Keratinocyte (primary cell): ENCODE data around the gene REN. TPM values are rescaled to one million over a fixed set of nuclear protein-coding genes. Genes with fewer than 3 reads are reported as not detected.

Source experiments
- DNase-seq: peaks from one replicate; pipeline ENCODE4 v3.0.0-alpha.2; 2011; ENCODE audit warnings: low read depth, missing footprints, low spot score
- FAIRE-seq: peaks from 2 replicates; lab custom pipeline; 2011; peaks lifted over from hg19 to GRCh38; lab: Jason Lieb, UNC
- H2AFZ ChIP-seq: 2 replicates; pipeline ENCODE4 v1.6.0; 2012; ENCODE audit warnings: low read length, control low read depth, inconsistent platforms; ENCODE audit not compliant: control insufficient read depth
- H3K27ac ChIP-seq: 2 replicates; pipeline ENCODE4 v1.5.1; 2011; ENCODE audit warnings: low read length; ENCODE audit not compliant: control insufficient read depth, insufficient read depth
- H3K27me3 ChIP-seq: 3 replicates; pipeline ENCODE4 v1.6.0; 2011; ENCODE audit warnings: low read length; ENCODE audit not compliant: control insufficient read depth, insufficient read depth; ENCODE audit errors: extremely low read depth
- H3K36me3 ChIP-seq, 2 experiments: 2 replicates in 1 of 2; 3 replicates in 1 of 2; pipeline ENCODE4 v1.5.1; 2011; ENCODE audit warnings: low read length in 2 of 2, mild to moderate bottlenecking in 1 of 2; ENCODE audit not compliant: control insufficient read depth in 2 of 2, insufficient read depth in 2 of 2; ENCODE audit errors: extremely low read depth in 1 of 2
- H3K4me1 ChIP-seq: 3 replicates; pipeline ENCODE4 v1.5.1; 2011; ENCODE audit warnings: low read length; ENCODE audit not compliant: control insufficient read depth, insufficient read depth; ENCODE audit errors: extremely low read depth
- H3K4me2 ChIP-seq: 3 replicates; pipeline ENCODE4 v1.6.0; 2011; ENCODE audit warnings: low read depth, low read length; ENCODE audit not compliant: control insufficient read depth, insufficient read depth; ENCODE audit errors: extremely low read depth
- H3K4me3 ChIP-seq, 3 experiments: fragments of 200-600 bp in 1 of 3; sonication (generic) in 1 of 3; 2 replicates in 2 of 3; 3 replicates in 1 of 3; pipeline ENCODE4 v1.5.1; 2011 to 2016; ENCODE audit warnings: low read length in 3 of 3, mild to moderate bottlenecking in 3 of 3, control low read depth in 2 of 3, inconsistent platforms in 1 of 3, low read depth in 1 of 3, mixed read lengths in 1 of 3, mixed run types in 1 of 3, moderate library complexity in 1 of 3; ENCODE audit not compliant: control insufficient read depth in 2 of 3, insufficient read depth in 2 of 3; ENCODE audit errors: extremely low read depth in 1 of 3
- H3K79me2 ChIP-seq: 2 replicates; pipeline ENCODE4 v1.6.0; 2012; ENCODE audit warnings: low read length; ENCODE audit not compliant: control insufficient read depth, insufficient read depth
- H3K9ac ChIP-seq: 3 replicates; pipeline ENCODE4 v1.6.0; 2011; ENCODE audit warnings: low read length; ENCODE audit not compliant: control insufficient read depth, insufficient read depth; ENCODE audit errors: extremely low read depth
- H3K9me1 ChIP-seq: 3 replicates; pipeline ENCODE4 v1.6.0; 2011; ENCODE audit warnings: low read length; ENCODE audit not compliant: control insufficient read depth, insufficient read depth; ENCODE audit errors: extremely low read depth
- H3K9me3 ChIP-seq: 2 replicates; pipeline ENCODE4 v1.5.1; 2012; ENCODE audit warnings: low read depth, low read length; ENCODE audit not compliant: control insufficient read depth
- H4K20me1 ChIP-seq: 3 replicates; pipeline ENCODE4 v1.6.0; 2011; ENCODE audit warnings: low read length; ENCODE audit not compliant: control insufficient read depth, insufficient read depth; ENCODE audit errors: extremely low read depth
- CTCF ChIP-seq, 3 experiments: IDR thresholded peaks in 1 of 3; conservative IDR thresholded peaks in 1 of 3; optimal IDR thresholded peaks in 1 of 3; 2 replicates in 2 of 3; 3 replicates in 1 of 3; pipeline versions ENCODE3 to v1.5.1; 2011; ENCODE audit warnings: low read length in 3 of 3, mild to moderate bottlenecking in 3 of 3, moderate library complexity in 2 of 3, control low read depth in 1 of 3, inconsistent platforms in 1 of 3; ENCODE audit not compliant: insufficient read depth in 2 of 3; ENCODE audit errors: extremely low read depth in 1 of 3
- EZH2 ChIP-seq: IDR thresholded peaks from one replicate; pipeline ENCODE4 v1.6.1; 2012; ENCODE audit warnings: inconsistent platforms, mild to moderate bottlenecking, low read length, moderate library complexity
- dilution Hi-C: fragments of 300-500 bp; cut with MboI; formaldehyde crosslinking; loops from one replicate; pipeline ENCODE4 v1.7.0; 2020; ENCODE audit warnings: low sequenced_read_pairs; ENCODE audit not compliant: extremely low pct_ligation_motif_present
- polyA plus RNA-seq, 5 experiments: library from polyadenylated mRNA; depleted of rRNA in 3 of 5; stranded (reverse) in 3 of 5; stranded (forward) in 1 of 5; unstranded in 1 of 5; fragments of >200 nt; gene quantifications; 1 replicate in 1 of 5; 2 replicates in 3 of 5; 3 replicates in 1 of 5; pipeline versions ENCODE4 v1.2.1 to v1.2.3, GENCODE V29; 2011 to 2012; ENCODE audit warnings: missing spikeins in 2 of 5, low read depth in 1 of 5, low replicate concordance in 1 of 5

Gene REN
- polyA plus RNA-seq, 1 donor (not counting 4 experiments of a cell fraction or from before 2014, with no cell fraction given): not detected

GRCh38 chr1:204141131-204141530 lies 25.0 kb downstream of the REN start:
- Histone ChIP-seq H2AFZ (no peak overlapping the region), H3K9me1 (no peaks in the 10 kb centered on the region), H4K20me1 (no peaks in the 10 kb centered on the region), H3K4me2 (no peak overlapping the region), H3K79me2 (no peaks in the 10 kb centered on the region), H3K27me3 (no peaks in the 10 kb centered on the region), H3K4me3 (no peak overlapping the region), H3K36me3 (peaks cover 0 to 1% of the 10 kb centered on the region in 2 experiments), H3K9ac (no peak overlapping the region), H3K27ac (no peak overlapping the region), H3K9me3 (no peaks in the 10 kb centered on the region), H3K4me1 (no peaks in the 10 kb centered on the region)
- dilution Hi-C loops: loop anchor here (25.0 kb wide), 1 partner anchor 279 kb away; the partner anchor contains the start of gene SNRPE
- no peak for DNase-seq
- no peak for TF ChIP-seq EZH2
- no peak for TF ChIP-seq CTCF (optimal IDR thresholded peaks at IDR 0.05 in 1 of 3, IDR thresholded peaks at IDR 0.05 in 1 of 3, conservative IDR thresholded peaks at IDR 0.05 in 1 of 3; ENCODE audit: extremely low read depth in 1 of 3, insufficient read depth in 2 of 3, low read length in 3 of 3)
- no peak for FAIRE-seq

GRCh38 chr1:204139952-204140351 lies 26.2 kb downstream of the REN start:
- no peak overlapping the region for H3K4me3 ChIP-seq
- no peak overlapping the region for H2AFZ ChIP-seq
- dilution Hi-C loops: loop anchor here (25.0 kb wide), 1 partner anchor 278 kb away; the partner anchor contains the start of gene SNRPE
- H3K36me3 ChIP-seq: peaks cover 0 to 1% of the 10 kb centered on the region in 2 experiments
- H3K27ac ChIP-seq: no peak overlapping the region
- H3K9me1 ChIP-seq: no peaks in the 10 kb centered on the region
- no peak for FAIRE-seq
- H3K4me1 ChIP-seq: no peaks in the 10 kb centered on the region
- H4K20me1 ChIP-seq: no peaks in the 10 kb centered on the region
- no peak for DNase-seq
- no peak overlapping the region for H3K4me2 ChIP-seq
- H3K9ac ChIP-seq: no peak overlapping the region
- no peak for TF ChIP-seq CTCF (optimal IDR thresholded peaks at IDR 0.05 in 1 of 3, IDR thresholded peaks at IDR 0.05 in 1 of 3, conservative IDR thresholded peaks at IDR 0.05 in 1 of 3; ENCODE audit: extremely low read depth in 1 of 3, insufficient read depth in 2 of 3, low read length in 3 of 3)
- no peak for TF ChIP-seq EZH2
- H3K79me2 ChIP-seq: no peaks in the 10 kb centered on the region
- H3K9me3 ChIP-seq: no peaks in the 10 kb centered on the region
- H3K27me3 ChIP-seq: no peaks in the 10 kb centered on the region
